Stimulated activated CD4-positive, alpha-beta T cell treated with anti-CD3 and anti-CD28 coated beads, Interleukin-4, amount 100 ng/mL, for 48 hours (primary cell): ENCODE data around the gene S100A2.
"Not testable (repeated sequence)": the region's sequence is repeated elsewhere in the genome, so short reads cannot be mapped to it uniquely, and the experiment has no call there.

Experiments used
- DNase-seq, 2 donors: peaks; one replicate each; pipeline ENCODE4 v3.0.0-alpha.2; 2020; ENCODE audit warnings: low read depth in 2 of 2

The S100A2 gene

GRCh38 chr1:153588482-153588881 is 22.8 kb upstream of the S100A2 start:
- no peak for DNase-seq

DNA sequence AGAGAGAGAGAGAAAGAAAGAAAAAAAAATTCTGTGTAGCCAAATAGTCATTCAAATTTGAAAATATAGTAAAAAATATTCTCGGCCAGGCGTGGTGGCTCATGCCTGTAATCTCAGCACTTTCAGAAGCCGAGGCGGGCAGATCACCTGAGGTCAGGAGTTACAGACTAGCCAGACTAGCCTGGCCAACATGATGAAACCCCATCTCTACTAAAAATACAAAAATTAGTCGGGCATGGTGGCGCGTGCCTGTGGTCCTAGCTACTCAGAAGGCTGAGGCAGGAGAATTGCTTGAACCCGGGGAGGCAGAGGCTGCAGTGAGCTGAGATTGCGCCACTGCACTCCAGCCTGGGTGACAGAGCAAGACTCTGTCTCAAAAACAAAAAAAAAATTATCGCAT is 22.4 kb upstream of the S100A2 start:
- DNase-seq: not testable (repeated sequence)

GRCh38 chr1:153587314-153587713 is 21.7 kb upstream of the S100A2 start:
- DNase-seq: no peak

- no peak for DNase-seq
Measured at GRCh38 chr1:153586347-153586746, 20.7 kb upstream of the S100A2 start.

- DNase-seq: no peak
Measured at GRCh38 chr1:153585006-153585405, 19.4 kb upstream of the S100A2 start.

- DNase-seq: no peak
Measured at GRCh38 chr1:153583976-153584375, 18.3 kb upstream of the S100A2 start.

GRCh38 chr1:153583514-153583913 is 17.9 kb upstream of the S100A2 start:
- not testable (repeated sequence) for DNase-seq

DNA sequence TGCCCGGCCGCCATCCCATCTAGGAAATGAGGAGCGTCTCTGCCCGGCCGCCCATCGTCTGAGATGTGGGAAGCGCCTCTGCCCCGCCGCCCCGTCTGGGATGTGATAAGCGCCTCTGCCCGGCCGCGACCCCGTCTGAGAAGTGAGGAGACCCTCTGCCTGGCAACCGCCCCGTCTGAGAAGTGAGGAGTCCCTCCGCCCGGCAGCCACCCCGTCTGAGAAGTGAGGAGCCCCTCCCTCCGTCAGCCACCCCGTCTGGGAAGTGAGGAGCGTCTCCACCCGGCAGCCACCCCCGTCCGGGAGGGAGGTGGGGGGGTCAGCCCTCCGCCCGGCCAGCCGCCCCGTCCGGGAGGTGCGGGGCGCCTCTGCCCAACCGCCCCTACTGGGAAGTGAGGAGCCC is 17.2 kb upstream of the S100A2 start:
- not testable (repeated sequence) for DNase-seq

DNA sequence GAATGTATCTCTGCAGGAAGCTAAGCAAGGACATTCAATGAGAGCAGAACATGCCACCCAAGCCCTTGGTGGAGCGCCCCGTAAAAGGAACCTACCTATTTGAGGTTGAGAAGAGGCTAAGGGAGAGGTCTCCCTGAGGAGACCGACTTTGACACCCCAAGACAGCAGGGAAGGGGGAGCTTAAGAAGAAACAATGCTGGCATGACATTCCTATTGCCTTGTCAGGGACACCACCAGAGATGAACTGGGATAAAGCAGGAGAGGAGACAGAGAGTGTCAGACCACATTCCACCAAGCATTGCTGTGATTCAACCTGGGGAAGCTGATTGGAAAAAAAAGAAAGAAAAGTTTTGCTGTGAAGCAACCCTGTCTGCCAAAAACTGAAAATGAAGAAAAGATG is 13.3 kb upstream of the S100A2 start:
- DNase-seq: no peak

DNA sequence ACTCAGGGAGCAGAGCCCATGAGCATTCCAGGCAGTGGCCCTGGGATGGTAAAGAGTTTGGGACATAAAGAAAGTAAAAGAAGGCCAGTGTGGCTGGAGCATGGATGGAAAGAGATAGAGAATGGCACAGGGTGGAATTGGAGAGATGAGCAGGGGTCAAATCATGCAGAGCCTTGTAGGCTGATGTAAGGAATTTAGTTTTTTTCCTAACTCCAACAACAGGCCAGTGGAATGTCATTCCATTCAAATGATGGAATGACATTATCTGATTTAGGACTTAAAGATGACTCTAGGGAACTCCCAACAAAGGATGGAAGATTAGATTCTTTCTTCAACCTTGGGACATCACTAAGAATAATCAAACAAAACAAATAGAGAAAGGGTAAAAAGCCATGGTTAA is 12.8 kb upstream of the S100A2 start:
- no peak for DNase-seq

- no peak for DNase-seq
Measured at GRCh38 chr1:153577624-153578051, 12.0 kb upstream of the S100A2 start.

DNA sequence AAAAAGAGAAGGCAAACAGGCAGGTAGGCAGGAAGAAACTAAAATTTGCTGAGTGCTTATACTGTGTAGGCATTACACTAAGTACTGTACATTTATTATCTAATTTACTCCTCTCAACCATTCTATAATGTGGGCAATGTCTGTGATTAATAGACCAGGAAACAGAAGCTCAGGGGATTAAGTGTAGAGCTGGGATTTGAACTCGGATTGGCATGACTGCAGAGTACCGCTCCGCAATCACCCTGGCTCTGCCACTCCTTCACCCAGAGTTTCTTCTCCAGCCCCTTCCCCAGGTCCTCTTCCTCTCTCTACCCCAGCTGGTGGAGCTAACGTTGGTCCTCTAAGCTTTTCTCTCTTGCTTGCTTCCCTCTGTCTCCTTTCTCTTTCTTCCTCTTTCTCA is 11.5 kb upstream of the S100A2 start:
- no peak for DNase-seq

DNA sequence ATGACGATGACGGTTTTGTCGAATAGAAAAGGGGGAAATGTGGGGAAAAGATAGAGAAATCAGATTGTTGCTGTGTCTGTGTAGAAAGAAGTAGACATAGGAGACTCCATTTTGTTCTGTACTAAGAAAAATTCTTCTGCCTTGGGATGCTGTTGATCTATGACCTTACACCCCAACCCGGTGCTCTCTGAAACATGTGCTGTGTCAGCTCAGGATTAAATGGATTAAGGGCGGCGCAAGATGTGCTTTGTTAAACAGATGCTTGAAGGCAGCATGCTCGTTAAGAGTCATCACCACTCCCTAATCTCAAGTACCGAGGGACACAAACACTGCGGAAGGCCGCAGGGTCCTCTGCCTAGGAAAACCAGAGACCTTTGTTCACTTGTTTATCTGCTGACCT is 9.9 kb upstream of the S100A2 start:
- DNase-seq: not testable (repeated sequence)

DNA sequence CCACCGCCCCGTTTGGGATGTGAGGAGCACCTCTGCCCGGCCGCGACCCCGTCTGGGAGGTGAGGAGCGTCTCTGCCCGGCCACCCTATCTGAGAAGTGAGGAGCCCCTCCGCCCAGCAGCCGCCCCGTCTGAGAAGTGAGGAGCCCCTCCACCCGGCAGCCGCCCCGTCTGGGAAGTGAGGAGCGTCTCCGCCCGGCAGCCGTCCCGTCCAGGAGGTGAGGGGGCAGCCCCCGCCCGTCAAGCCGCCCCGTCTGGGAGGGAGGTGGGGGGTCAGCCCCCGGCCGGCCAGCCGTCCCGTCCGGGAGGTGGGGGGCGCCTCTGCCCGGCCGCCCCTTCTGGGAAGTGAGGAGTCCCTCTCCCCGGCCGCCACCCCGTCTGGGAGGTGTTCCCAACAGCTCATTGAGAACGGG is 9.4 kb upstream of the S100A2 start:
- DNase-seq: not testable (repeated sequence)

- DNase-seq: no peak
Measured at GRCh38 chr1:153573351-153573750, 7.7 kb upstream of the S100A2 start.

- peak; percentile 52 to 68 for DNase-seq
Measured at GRCh38 chr1:153572569-153573015, 6.9 kb upstream of the S100A2 start.

DNA sequence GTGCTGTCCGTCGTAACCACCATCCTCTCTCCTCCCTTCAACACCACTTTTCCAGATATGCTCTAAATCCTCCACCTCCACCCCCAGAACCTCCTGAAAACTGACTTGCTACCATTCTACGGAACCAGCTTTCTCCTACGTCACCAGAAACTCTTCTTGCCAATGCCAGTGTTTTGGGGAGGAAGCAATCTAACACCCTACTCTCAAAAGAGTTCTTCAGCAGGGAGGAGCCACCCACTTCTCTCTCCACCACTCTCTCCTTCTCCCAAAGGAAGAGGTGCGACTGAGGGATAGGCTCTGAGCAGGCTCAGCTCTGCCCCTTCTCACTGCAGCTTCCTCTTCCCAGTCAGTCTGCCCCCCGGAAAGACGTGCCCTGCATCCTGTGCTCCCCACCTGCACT is 6.1 kb upstream of the S100A2 start:
- no peak for DNase-seq

DNA sequence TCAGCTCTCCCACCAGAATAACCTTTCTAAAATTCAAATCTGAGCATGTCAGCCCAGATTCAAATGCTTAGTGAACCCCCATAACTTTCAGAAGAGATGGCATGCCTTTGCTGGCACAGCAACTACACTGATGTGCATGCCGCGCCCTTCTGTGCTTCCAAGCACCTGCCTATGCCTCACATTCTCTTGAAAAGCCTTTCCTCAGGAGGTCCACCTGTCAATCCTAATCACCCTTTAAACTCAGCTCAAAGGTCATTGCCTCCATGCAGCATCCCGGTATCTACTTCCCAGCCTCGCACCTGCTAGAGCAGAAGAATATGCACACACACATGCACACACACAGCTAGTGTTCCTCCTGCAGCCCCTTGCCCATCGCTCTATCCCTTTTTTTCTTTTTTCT is 5.2 kb upstream of the S100A2 start:
- no peak for DNase-seq

GRCh38 chr1:153569465-153569864 is 3.8 kb upstream of the S100A2 start:
- no peak for DNase-seq

- peak; percentile 82 for DNase-seq
Measured at GRCh38 chr1:153568367-153569099, 2.9 kb upstream of the S100A2 start.

DNA sequence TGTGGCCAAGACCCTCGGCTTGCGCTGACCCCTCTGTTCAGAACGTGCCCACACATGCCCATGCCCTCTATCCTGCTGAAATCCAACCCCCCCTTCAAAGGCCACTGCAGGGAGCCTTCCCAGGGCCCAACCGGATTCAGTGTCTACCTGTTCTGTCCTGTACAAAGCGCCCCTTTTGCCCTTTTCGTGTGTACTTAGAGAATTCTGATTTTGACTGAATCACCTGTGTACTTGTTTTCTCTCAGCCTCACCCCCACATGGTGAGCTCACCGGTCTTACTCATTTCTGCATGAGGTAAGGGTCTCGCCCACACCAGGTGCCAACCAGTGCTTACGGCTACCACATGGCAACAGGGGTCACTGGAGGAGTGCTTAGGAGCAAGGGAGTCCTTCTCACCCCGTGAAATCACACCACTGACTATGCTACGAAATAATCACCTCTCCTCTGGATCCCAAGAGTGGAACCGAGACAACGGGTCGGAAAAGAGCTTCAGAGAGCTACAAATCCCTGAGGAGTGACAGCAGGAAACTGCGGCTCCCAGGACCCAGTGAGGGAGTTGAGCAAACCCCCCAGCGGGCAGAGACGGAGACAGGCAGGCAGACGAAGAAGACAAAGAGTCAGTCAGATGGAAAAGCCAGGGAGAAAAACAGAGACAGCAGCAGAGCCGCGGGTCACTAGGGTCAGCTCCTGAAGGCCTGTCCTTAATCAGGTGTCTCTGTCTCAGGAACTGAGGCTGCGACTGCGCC is 2.1 kb upstream of the S100A2 start:
- peak; percentile 51 to 60 for DNase-seq

DNA sequence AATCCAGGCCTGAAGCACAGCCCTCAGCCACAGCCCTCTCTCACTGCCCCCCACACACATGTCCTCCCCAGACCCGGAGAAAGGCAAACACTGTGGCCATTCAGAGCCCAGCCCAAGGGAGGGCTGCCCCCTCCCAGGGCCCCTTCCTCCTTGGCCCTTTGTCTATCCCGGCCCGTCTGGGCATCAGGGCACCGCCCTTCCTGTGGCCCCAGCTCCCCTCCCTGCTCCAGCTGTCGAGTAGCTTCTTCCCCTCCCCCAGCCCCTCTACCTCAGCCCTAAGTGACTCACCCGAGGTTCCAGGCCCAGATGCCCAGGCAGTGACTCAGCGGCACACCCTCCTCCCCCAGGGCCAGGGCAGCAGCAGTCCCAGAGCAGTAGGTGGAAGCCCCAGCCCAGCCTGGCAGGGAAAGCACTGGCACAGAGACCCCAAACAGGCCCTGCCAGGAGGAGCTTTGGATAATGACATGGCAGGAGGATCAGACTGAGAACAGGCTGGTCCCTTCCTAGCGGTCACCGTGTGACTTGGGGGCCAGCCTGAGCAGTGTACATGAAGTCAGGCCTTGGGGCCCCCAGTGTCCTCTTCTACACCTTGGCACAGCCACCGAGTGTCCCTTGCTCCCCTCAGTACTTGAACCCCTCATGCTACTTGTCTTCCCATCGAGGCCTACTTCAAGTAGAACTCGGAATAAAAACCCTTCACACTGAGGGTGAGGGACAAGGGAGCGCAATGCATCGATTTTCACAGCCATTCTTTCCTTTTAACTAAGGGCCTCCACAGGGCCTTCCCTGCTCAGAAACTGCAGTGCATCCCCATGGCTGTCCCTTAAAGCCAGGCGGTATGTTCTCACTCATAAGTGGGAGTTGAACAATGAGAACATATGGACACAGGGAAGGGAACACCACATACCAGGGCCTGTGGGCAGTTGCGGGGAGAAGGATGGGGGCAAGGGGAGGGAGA is 1.0 kb upstream of the S100A2 start:
- peak; percentile 81 to 89 for DNase-seq
